SK-N-SH (cell line): ENCODE data around the gene THBS2. TPM values are rescaled to one million over a fixed set of nuclear protein-coding genes. Genes with fewer than 3 reads are reported as not detected.

Experiments
- CTCF ChIA-PET: fragments of 300-600, 350-600 bp; formaldehyde crosslinking; extraction: SDS; loops from one replicate; lab custom pipeline; 2021; lab: Yijun Ruan, JAX
- POLR2A ChIA-PET: fragments of 350-600 bp; sonication (Branson Sonifier 250); formaldehyde crosslinking; extraction: SDS; loops from one replicate; lab custom pipeline; 2020; ENCODE audit warnings: antibody characterized with exemption, inconsistent platforms; lab: Yijun Ruan, JAX
- DNase-seq: peaks from one replicate; pipeline ENCODE4 v3.0.0; 2012
- H2AFZ ChIP-seq: fragments of 200-600 bp; sonication (generic); 2 replicates; pipeline ENCODE4 v1.8.1; 2016; ENCODE audit warnings: antibody characterized with exemption, mild to moderate bottlenecking, low read depth
- H3F3A ChIP-seq: fragments of 200-600 bp; sonication (generic); replicated peaks from 2 replicates; pipeline ENCODE3; 2016; ENCODE audit warnings: antibody characterized with exemption, mild to moderate bottlenecking; ENCODE audit not compliant: insufficient read depth
- H3K27ac ChIP-seq, 2 experiments: fragments of 200-500 bp in 1 of 2; fragments of 200-600 bp in 1 of 2; sonication (Bioruptor generic) in 1 of 2; sonication (generic), shearing (Covaris generic) in 1 of 2; 2 replicates each; pipeline versions ENCODE4 v1.5.1 to v1.6.1; 2014 to 2016; ENCODE audit warnings: low read depth in 2 of 2, inconsistent platforms in 1 of 2, low read length in 1 of 2, mild to moderate bottlenecking in 1 of 2, mixed read lengths in 1 of 2
- H3K27me3 ChIP-seq: fragments of 200-600 bp; sonication (generic), shearing (Covaris generic); 2 replicates; pipeline ENCODE4 v1.6.1; 2016; ENCODE audit warnings: mixed run types; ENCODE audit not compliant: insufficient read depth
- H3K36me3 ChIP-seq, 2 experiments: fragments of 200-500 bp in 1 of 2; fragments of 200-600 bp in 1 of 2; sonication (Bioruptor generic) in 1 of 2; sonication (generic) in 1 of 2; replicated peaks in 1 of 2; 2 replicates each; pipeline versions ENCODE3 to v1.5.1; 2014 to 2016; ENCODE audit warnings: low read length in 1 of 2, mild to moderate bottlenecking in 1 of 2; ENCODE audit not compliant: insufficient read depth in 2 of 2, control insufficient read depth in 1 of 2
- H3K4me1 ChIP-seq, 2 experiments: fragments of 200-500 bp in 1 of 2; fragments of 200-600 bp in 1 of 2; sonication (Bioruptor generic) in 1 of 2; sonication (generic), shearing (Covaris generic) in 1 of 2; 2 replicates each; pipeline versions ENCODE4 v1.5.1 to v1.6.1; 2014 to 2016; ENCODE audit warnings: low read depth in 1 of 2, low read length in 1 of 2, mixed run types in 1 of 2; ENCODE audit not compliant: insufficient read depth in 2 of 2, control insufficient read depth in 1 of 2
- H3K4me2 ChIP-seq: fragments of 200-600 bp; sonication (generic), shearing (Covaris generic); 2 replicates; pipeline ENCODE4 v1.6.1; 2017; ENCODE audit warnings: mixed run types
- H3K4me3 ChIP-seq, 2 experiments: fragments of 200-500 bp in 1 of 2; fragments of 200-600 bp in 1 of 2; sonication (Bioruptor generic) in 1 of 2; sonication (generic), shearing (Covaris generic) in 1 of 2; 2 replicates each; pipeline versions ENCODE4 v1.5.1 to v1.8.1; 2014 to 2016; ENCODE audit warnings: low read depth in 2 of 2, inconsistent platforms in 1 of 2, low read length in 1 of 2, mild to moderate bottlenecking in 1 of 2, mixed read lengths in 1 of 2, moderate library complexity in 1 of 2
- H3K79me2 ChIP-seq: fragments of 200-600 bp; sonication (generic); 2 replicates; pipeline ENCODE4 v1.8.1; 2017; ENCODE audit warnings: mild to moderate bottlenecking; ENCODE audit not compliant: insufficient read depth
- H3K9ac ChIP-seq: fragments of 200-600 bp; sonication (generic); 2 replicates; pipeline ENCODE4 v1.6.1; 2017; ENCODE audit warnings: mixed run types
- H3K9me2 ChIP-seq: fragments of 200-600 bp; sonication (generic); 2 replicates; pipeline ENCODE4 v1.6.1; 2017; ENCODE audit warnings: mixed run types
- H3K9me3 ChIP-seq: fragments of 200-600 bp; sonication (generic); 2 replicates; pipeline ENCODE4 v1.6.1; 2017; ENCODE audit warnings: mixed run types, mild to moderate bottlenecking, moderate library complexity
- H4K20me1 ChIP-seq: fragments of 200-600 bp; sonication (generic); 2 replicates; pipeline ENCODE4 v1.6.1; 2017; ENCODE audit warnings: mild to moderate bottlenecking, mixed run types; ENCODE audit not compliant: insufficient read depth
- CHD2 ChIP-seq: fragments of 150-350 bp; IDR thresholded peaks from 2 replicates; pipeline ENCODE4 v1.6.1; 2018; ENCODE audit warnings: low read length; ENCODE audit not compliant: partially characterized antibody
- EP300 ChIP-seq, 2 experiments: IDR thresholded peaks; 2 replicates each; pipeline versions ENCODE4 v1.4.0 to v1.6.1; 2012; ENCODE audit warnings: borderline replicate concordance in 1 of 2, low read depth in 1 of 2, low read length in 1 of 2
- GABPA ChIP-seq: IDR thresholded peaks from 2 replicates; pipeline ENCODE4 v1.4.0; 2012; ENCODE audit warnings: low read depth, mild to moderate bottlenecking
- GATA2 ChIP-seq: sonication (generic); formaldehyde crosslinking; IDR thresholded peaks from 2 replicates; pipeline ENCODE4 v1.5.0; 2020; ENCODE audit warnings: mild to moderate bottlenecking, missing genetic modification reagents
- JUND ChIP-seq: IDR thresholded peaks from 2 replicates; pipeline ENCODE4 v1.4.0; 2012
- NRF1 ChIP-seq: IDR thresholded peaks from 2 replicates; pipeline ENCODE4 v1.6.1; 2012; ENCODE audit warnings: low read depth, mild to moderate bottlenecking, low read length
- POLR2AphosphoS5 ChIP-seq: IDR thresholded peaks from 2 replicates; pipeline ENCODE4 v1.6.1; 2012; ENCODE audit warnings: low read depth, low read length
- RAD21 ChIP-seq: IDR thresholded peaks from 2 replicates; pipeline ENCODE4 v1.6.1; 2012; ENCODE audit warnings: mild to moderate bottlenecking, low read length
- RCOR1 ChIP-seq: fragments of 150-350 bp; IDR thresholded peaks from 2 replicates; pipeline ENCODE4 v1.6.1; 2017; ENCODE audit warnings: antibody characterized with exemption, low read length
- TAF1 ChIP-seq: IDR thresholded peaks from 2 replicates; pipeline ENCODE4 v1.6.1; 2012; ENCODE audit warnings: low read depth, mild to moderate bottlenecking, low read length, moderate library complexity, borderline replicate concordance
- YY1 ChIP-seq: IDR thresholded peaks from 2 replicates; pipeline ENCODE4 v1.4.0; 2012; ENCODE audit warnings: low read depth, mild to moderate bottlenecking
- WGBS: methylation state at CpG from one replicate; pipeline ENCODE4 v1.1.6; 2017; ENCODE audit warnings: low lambda C conversion rate; 5-methylcytosine and 5-hydroxymethylcytosine counted together
- polyA plus RNA-seq, 3 experiments: library from polyadenylated mRNA; depleted of rRNA; stranded (reverse); fragments of >200 nt; gene quantifications; 2 replicates each; pipeline ENCODE4 v1.2.3, GENCODE V29; 2012
- TF ChIP-seq, protein P1 (sequence below): fragments of 150-350 bp; IDR thresholded peaks from 2 replicates; pipeline ENCODE4 v1.6.1; 2016; ENCODE audit warnings: mild to moderate bottlenecking, low read depth, low read length
- TF ChIP-seq, protein P2 (sequence below): IDR thresholded peaks from 2 replicates; pipeline ENCODE4 v1.4.0; 2012; ENCODE audit warnings: low read depth
- TF ChIP-seq, protein P3 (sequence below): fragments of 200-600 bp; sonication (generic); IDR thresholded peaks from 2 replicates; pipeline ENCODE4 v1.6.1; 2017; ENCODE audit warnings: antibody characterized with exemption, mild to moderate bottlenecking, moderate library complexity
- TF ChIP-seq, protein P4 (sequence below): IDR thresholded peaks from 2 replicates; pipeline ENCODE4 v1.4.0; 2012; ENCODE audit warnings: low read depth, borderline replicate concordance

THBS2 gene
- polyA plus RNA-seq, 1 of the 3 experiments (the other 2 are of a cell fraction), result 166 TPM

DNA sequence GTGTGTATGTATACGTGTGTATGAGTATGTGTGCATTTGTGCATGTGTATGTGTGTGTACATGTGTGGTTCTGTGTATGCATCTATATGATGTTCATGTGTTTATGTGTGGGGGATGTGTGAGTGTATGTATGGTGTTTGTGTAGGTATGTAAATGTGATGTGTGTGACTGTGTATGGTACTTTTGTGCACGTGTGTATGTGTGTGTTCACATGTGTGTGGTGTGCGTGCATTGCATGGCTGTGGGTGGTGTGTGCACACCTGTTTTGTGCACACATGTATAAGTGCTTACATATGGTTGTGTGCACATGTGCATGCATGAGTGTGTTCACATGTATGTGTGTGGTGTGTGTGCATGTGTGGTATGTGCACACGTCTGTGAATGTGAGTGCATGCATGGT lies 6.2 kb downstream of the THBS2 start:
- peaks cover 16% of the 10 kb centered on the region; the same call in 1 of the 2 replicates for H4K20me1 ChIP-seq
- no peak overlapping the region for H3K9ac ChIP-seq
- H3K27ac ChIP-seq, result no peak overlapping the region
- no peaks in the 10 kb centered on the region for H3K27me3 ChIP-seq
- no peak for DNase-seq
- WGBS, result 72% methylated on average over 4 of the region's 4 CpGs
- peaks cover 69% of the 10 kb centered on the region for H3K79me2 ChIP-seq
- peaks cover 3 to 36% of the 10 kb centered on the region in 2 experiments for H3K36me3 ChIP-seq
- CTCF ChIA-PET, result no interaction called here
- no peaks in the 10 kb centered on the region for H3K9me3 ChIP-seq
- peaks cover 11% of the 10 kb centered on the region for H3F3A ChIP-seq
- H2AFZ ChIP-seq, result no peak overlapping the region
- TF ChIP-seq RCOR1, result no peak
- no peak for TF ChIP-seq CHD2
- TF ChIP-seq GATA2 (CRISPR knock-in tag), result no peak
- TF ChIP-seq NRF1, result no peak
- TF ChIP-seq, protein P1, sequence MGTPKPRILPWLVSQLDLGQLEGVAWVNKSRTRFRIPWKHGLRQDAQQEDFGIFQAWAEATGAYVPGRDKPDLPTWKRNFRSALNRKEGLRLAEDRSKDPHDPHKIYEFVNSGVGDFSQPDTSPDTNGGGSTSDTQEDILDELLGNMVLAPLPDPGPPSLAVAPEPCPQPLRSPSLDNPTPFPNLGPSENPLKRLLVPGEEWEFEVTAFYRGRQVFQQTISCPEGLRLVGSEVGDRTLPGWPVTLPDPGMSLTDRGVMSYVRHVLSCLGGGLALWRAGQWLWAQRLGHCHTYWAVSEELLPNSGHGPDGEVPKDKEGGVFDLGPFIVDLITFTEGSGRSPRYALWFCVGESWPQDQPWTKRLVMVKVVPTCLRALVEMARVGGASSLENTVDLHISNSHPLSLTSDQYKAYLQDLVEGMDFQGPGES, result no peak
- no peak for TF ChIP-seq JUND
- TF ChIP-seq, protein P2, sequence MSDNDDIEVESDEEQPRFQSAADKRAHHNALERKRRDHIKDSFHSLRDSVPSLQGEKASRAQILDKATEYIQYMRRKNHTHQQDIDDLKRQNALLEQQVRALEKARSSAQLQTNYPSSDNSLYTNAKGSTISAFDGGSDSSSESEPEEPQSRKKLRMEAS, result no peak
- TF ChIP-seq POLR2AphosphoS5, result no peak
- TF ChIP-seq, protein P3, sequence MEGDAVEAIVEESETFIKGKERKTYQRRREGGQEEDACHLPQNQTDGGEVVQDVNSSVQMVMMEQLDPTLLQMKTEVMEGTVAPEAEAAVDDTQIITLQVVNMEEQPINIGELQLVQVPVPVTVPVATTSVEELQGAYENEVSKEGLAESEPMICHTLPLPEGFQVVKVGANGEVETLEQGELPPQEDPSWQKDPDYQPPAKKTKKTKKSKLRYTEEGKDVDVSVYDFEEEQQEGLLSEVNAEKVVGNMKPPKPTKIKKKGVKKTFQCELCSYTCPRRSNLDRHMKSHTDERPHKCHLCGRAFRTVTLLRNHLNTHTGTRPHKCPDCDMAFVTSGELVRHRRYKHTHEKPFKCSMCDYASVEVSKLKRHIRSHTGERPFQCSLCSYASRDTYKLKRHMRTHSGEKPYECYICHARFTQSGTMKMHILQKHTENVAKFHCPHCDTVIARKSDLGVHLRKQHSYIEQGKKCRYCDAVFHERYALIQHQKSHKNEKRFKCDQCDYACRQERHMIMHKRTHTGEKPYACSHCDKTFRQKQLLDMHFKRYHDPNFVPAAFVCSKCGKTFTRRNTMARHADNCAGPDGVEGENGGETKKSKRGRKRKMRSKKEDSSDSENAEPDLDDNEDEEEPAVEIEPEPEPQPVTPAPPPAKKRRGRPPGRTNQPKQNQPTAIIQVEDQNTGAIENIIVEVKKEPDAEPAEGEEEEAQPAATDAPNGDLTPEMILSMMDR, result no peak
- no peak for TF ChIP-seq YY1
- TF ChIP-seq GABPA, result no peak
- TF ChIP-seq, protein P4, sequence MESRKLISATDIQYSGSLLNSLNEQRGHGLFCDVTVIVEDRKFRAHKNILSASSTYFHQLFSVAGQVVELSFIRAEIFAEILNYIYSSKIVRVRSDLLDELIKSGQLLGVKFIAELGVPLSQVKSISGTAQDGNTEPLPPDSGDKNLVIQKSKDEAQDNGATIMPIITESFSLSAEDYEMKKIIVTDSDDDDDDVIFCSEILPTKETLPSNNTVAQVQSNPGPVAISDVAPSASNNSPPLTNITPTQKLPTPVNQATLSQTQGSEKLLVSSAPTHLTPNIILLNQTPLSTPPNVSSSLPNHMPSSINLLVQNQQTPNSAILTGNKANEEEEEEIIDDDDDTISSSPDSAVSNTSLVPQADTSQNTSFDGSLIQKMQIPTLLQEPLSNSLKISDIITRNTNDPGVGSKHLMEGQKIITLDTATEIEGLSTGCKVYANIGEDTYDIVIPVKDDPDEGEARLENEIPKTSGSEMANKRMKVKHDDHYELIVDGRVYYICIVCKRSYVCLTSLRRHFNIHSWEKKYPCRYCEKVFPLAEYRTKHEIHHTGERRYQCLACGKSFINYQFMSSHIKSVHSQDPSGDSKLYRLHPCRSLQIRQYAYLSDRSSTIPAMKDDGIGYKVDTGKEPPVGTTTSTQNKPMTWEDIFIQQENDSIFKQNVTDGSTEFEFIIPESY, result no peak
- no peak for TF ChIP-seq TAF1
- no peak for TF ChIP-seq RAD21
- no peak for TF ChIP-seq EP300 (IDR thresholded peaks at IDR 0.05; ENCODE audit: borderline replicate concordance in 1 of 2, low read depth in 1 of 2, low read length in 1 of 2)
- H3K4me1 ChIP-seq, result peaks cover 0 to 6% of the 10 kb centered on the region in 2 experiments; a peak in 1 of 4 replicates
- no peak overlapping the region for H3K4me2 ChIP-seq
- no peak overlapping the region for H3K4me3 ChIP-seq
- no peaks in the 10 kb centered on the region for H3K9me2 ChIP-seq
- POLR2A ChIA-PET, result no interaction called here
